ENCODE results near the gene PIGZ.

Gene PIGZ

DNA sequence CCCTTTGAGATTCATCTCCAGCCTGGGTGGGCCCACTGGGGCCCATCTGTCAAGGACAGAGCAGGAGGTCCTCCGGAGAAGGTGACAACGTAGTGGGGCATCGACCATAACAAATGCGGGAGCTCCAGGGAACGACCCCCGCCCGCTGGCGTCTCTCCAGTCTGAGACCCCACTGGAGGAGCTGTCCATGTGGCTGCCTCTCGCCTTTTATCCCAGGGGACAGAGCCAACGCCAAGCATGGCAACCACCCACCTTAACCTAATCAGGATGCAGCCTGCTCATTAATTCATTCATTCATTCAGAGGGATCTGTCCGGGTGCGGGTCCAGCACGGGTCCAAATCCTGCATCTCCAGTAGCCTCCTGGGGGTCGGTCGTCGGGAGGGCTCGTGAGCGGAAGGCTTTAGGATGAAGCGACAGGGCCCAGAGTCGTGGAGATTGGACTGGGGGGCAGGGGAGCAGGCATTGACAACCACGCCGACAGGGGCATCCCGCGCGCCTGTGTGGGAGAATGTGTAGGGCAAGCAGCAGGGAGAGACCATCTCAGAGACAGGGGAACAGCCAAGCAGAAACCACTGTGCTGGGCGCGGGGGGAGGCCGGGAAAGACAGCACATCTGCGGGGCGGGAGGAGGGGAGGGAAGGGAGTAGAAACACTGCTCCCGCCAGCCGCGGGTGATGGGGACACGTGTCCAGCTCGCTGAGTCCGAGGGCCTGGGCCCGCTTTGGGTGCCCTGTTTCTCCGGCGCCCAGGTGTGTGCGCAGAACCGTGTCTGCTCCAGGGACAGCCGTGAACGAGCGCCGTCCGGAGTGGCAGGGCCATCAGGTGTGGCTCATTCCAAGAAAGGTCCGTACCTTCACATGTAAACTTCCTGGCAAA is 1.9 kb downstream of the PIGZ start:
- H3K4me3 Mint-ChIP-seq: peak overlapping the region; percentile 43
- no peaks in the 10 kb centered on the region for H3K27me3 Mint-ChIP-seq
- ATAC-seq (replicated peaks; ENCODE audit: extremely low read depth, poor library complexity, severe bottlenecking) (no peak), DNase-seq (ENCODE audit: low spot score in 2 of 2) (no peak)
- no peaks in the 10 kb centered on the region for H3K9me3 Mint-ChIP-seq
- peaks cover 2% of the 10 kb centered on the region for H3K36me3 Mint-ChIP-seq (ENCODE audit: insufficient read depth)
- peaks cover 8% of the 10 kb centered on the region for H3K4me1 Mint-ChIP-seq
- H3K27ac Mint-ChIP-seq (ENCODE audit: low read depth): no peak overlapping the region

DNA sequence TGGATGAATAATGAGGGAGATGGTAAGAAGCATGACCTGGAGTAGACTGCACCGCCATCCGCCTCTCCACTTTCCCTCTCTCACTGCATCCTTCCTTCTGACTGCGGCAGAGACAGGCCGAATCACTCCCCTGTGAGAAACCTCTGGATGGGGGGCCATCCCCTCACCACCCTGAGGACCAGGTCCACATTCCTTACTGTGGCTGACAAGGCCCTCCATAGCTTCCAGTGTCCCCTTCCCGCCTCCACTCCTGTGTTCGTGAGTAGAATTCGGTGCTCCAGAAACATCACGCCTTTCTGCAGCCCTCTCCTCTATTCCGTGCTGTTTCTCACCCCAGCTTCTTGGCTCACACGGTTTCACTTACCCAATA is 2.8 kb downstream of the PIGZ start:
- Mint-ChIP-seq H3K9me3 (no peaks in the 10 kb centered on the region), H3K36me3 (ENCODE audit: insufficient read depth) (peaks cover 2% of the 10 kb centered on the region), H3K4me1 (peaks cover 7% of the 10 kb centered on the region), H3K27ac (ENCODE audit: low read depth) (no peak overlapping the region), H3K27me3 (no peaks in the 10 kb centered on the region), H3K4me3 (no peak overlapping the region)
- ATAC-seq (replicated peaks; ENCODE audit: extremely low read depth, poor library complexity, severe bottlenecking) (no peak), DNase-seq (ENCODE audit: low spot score in 2 of 2) (no peak)

DNA sequence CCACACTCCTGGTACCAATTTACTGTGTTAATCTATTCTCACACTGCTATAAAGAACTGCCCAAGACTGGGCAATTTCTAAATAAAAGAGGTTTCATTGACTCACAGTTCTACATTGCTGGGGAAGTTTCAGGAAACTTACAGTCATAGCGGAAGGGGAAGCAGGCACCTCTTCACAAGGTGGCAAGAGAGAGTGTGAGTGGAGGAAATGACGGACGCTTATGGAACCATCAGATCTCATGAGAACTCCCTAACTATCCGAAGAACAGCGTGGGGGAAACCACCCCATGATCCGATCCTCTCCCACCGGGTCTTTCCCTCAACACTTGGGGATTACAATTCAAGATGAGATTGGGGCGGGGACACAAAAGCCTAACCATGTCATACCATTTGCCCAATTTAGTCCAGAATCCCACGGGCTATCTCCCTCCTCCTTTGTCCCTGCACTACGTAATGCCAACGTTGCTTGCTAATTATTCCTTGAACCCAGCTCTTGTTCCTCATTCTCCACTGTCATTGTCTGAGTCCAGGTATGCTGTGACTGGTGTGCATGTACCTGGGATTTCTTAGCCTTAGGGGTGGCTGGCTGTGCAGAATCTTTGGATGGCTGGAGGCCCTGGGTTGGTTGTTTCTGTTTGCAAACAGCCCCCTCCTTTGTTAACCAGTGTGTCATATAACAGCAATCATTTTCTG is 3.4 kb downstream of the PIGZ start:
- peaks cover 2% of the 10 kb centered on the region for H3K36me3 Mint-ChIP-seq (ENCODE audit: insufficient read depth)
- H3K4me1 Mint-ChIP-seq: peaks cover 2% of the 10 kb centered on the region
- no peak overlapping the region for H3K4me3 Mint-ChIP-seq
- H3K9me3 Mint-ChIP-seq: no peaks in the 10 kb centered on the region
- no peaks in the 10 kb centered on the region for H3K27me3 Mint-ChIP-seq
- DNase-seq (ENCODE audit: low spot score in 2 of 2) (no peak), ATAC-seq (replicated peaks; ENCODE audit: extremely low read depth, poor library complexity, severe bottlenecking) (no peak)
- no peak overlapping the region for H3K27ac Mint-ChIP-seq (ENCODE audit: low read depth)

DNA sequence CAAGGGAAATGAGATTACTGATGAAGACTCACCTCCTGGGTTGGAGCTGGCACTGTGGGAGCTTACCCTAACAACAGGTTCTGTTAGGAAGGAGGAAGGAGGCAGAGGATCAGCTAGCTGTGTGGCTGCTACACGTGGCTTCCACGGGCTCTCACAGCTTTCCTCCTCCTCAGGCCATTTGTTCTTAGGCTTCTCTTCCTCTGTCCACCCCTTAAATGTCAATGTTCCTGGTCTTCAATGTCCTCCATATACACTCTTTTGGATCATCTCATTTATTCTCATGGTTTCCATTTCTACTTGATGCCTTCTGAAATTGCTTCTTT is 5.0 kb downstream of the PIGZ start:
- peaks cover 2% of the 10 kb centered on the region for H3K36me3 Mint-ChIP-seq (ENCODE audit: insufficient read depth)
- H3K27me3 Mint-ChIP-seq: no peaks in the 10 kb centered on the region
- H3K9me3 Mint-ChIP-seq: no peaks in the 10 kb centered on the region
- ATAC-seq (replicated peaks; ENCODE audit: extremely low read depth, poor library complexity, severe bottlenecking): no peak
- H3K4me3 Mint-ChIP-seq: no peak overlapping the region
- no peaks in the 10 kb centered on the region for H3K4me1 Mint-ChIP-seq
- DNase-seq (ENCODE audit: low spot score in 2 of 2): no peak
- no peak overlapping the region for H3K27ac Mint-ChIP-seq (ENCODE audit: low read depth)

DNA sequence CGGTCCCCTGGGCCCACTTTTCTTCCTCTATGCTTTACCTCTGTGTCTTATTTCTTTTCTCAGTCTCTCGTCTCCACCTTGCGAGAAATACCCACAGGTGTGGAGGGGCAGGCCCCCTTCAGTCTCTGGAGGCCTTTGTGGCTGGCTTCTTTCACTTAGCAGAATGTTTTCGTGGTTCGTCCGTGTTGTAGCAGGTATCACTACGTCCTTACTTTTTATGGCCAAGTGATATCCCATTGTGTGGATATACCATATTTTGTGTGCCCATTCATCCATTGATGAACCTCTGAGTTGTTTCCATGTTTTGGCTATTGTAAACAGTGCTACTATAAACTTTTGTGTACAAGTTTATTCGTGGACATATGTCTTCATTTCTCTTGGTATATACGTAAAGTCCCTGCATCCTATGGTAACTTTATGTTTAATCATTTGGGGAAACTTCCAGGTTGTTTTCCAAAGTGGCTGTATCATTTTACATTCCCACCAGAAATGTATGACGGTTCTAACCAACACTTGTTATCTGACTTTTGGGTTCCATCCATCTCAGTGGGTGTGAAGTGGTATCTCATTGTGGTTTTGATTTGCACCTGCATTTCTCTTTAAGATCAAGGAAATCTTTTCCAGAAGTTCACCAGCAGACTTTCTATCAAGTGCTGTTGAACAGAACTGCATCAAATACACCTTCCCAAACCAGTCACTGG is 5.6 kb downstream of the PIGZ start:
- ATAC-seq (replicated peaks; ENCODE audit: extremely low read depth, poor library complexity, severe bottlenecking): no peak
- Mint-ChIP-seq H3K27me3 (no peaks in the 10 kb centered on the region), H3K36me3 (ENCODE audit: insufficient read depth) (peaks cover 2% of the 10 kb centered on the region), H3K27ac (ENCODE audit: low read depth) (no peak overlapping the region), H3K4me3 (no peak overlapping the region), H3K9me3 (no peaks in the 10 kb centered on the region), H3K4me1 (no peaks in the 10 kb centered on the region)
- DNase-seq (ENCODE audit: low spot score in 2 of 2): no peak

DNA sequence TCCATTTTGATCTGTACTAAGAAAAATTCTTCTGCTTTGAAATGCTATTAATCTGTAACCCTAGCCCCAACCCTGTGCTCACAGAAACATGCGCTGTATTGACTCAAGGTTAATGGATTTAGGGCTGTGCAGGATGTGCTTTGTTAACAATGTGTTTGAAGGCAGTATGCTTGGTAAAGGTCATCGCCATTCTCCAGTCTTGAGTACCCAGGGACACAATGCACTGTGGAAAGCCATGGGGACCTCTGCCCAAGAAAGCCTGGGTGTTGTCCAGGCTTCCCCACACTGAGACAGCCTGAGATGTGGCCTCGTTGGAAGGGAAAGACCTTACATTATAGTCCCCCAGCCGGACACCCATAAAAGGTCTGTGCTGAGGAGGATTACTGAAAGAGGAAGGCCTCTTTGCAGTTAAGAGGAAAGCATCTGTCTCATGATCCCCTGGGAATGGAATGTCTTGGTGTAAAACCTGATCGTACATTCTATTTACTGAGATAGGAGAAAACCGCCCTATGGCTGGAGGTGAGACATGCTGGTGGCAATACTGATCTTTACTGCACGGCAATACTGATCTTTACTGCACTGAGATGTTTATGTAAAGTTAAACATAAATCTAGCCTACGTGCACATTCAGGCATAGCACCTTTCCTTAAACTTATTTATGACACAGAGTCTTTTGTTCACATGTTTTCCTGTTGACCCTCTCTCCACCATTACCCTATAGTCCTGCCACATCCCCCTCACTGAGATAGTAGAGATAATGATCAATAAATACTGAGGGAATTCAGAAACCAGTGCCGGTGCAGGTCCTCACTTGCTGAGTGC is 6.3 kb downstream of the PIGZ start:
- H3K4me3 Mint-ChIP-seq: no peak overlapping the region
- no peaks in the 10 kb centered on the region for H3K4me1 Mint-ChIP-seq
- H3K9me3 Mint-ChIP-seq: no peaks in the 10 kb centered on the region
- H3K27me3 Mint-ChIP-seq: no peaks in the 10 kb centered on the region
- no peak for DNase-seq (ENCODE audit: low spot score in 2 of 2)
- peaks cover 2% of the 10 kb centered on the region for H3K36me3 Mint-ChIP-seq (ENCODE audit: insufficient read depth)
- H3K27ac Mint-ChIP-seq (ENCODE audit: low read depth): no peak overlapping the region
- ATAC-seq (replicated peaks; ENCODE audit: extremely low read depth, poor library complexity, severe bottlenecking): no peak

DNA sequence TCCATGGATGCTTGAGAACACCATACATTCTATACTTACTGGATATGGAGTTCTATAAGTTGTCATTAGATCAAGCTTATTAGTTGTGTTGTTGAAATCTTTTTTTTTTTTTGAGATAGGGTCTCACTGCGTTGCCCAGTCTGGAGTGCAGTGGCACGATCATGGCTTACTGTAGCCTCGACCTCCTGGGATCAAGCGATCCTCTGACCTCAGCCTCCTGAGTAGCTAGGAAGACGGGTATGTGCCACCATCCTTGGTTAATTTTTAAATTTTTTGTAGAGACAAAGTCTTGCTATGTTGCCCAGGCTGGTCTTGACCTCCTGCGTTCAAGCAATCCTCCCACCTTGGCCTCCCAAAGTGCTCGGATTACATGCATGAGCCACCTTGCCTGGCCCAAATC is 13.8 kb downstream of the PIGZ start:
- ATAC-seq (replicated peaks; ENCODE audit: extremely low read depth, poor library complexity, severe bottlenecking) (no peak), DNase-seq (ENCODE audit: low spot score in 2 of 2) (no peak)
- Mint-ChIP-seq H3K36me3 (ENCODE audit: insufficient read depth) (no peaks in the 10 kb centered on the region), H3K9me3 (no peaks in the 10 kb centered on the region), H3K27ac (ENCODE audit: low read depth) (no peak overlapping the region), H3K4me3 (no peak overlapping the region), H3K4me1 (no peaks in the 10 kb centered on the region), H3K27me3 (no peaks in the 10 kb centered on the region)

DNA sequence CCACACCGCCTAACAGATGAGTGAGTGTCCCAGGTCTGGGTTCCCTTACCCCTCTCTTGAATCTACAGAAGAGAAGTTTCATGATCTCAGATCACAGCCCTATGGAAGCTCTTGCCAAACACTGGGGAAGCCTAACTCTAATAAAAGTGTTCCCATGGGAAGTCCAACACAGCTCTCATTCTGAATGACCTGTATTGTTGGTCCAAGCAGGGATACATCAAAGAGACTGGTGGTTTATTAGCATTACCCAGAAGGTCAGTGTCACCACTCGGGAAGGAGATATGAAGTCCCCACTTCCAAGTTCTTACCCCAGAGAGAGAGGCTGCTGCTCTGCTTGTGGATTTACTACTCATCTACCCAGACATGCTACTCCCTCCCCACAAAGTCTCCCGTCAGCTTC is 17.3 kb downstream of the PIGZ start:
- Mint-ChIP-seq H3K4me1 (no peaks in the 10 kb centered on the region), H3K9me3 (no peaks in the 10 kb centered on the region), H3K36me3 (ENCODE audit: insufficient read depth) (peaks cover 2% of the 10 kb centered on the region), H3K27me3 (no peaks in the 10 kb centered on the region), H3K4me3 (no peak overlapping the region), H3K27ac (ENCODE audit: low read depth) (no peak overlapping the region)
- DNase-seq (ENCODE audit: low spot score in 2 of 2) (no peak), ATAC-seq (replicated peaks; ENCODE audit: extremely low read depth, poor library complexity, severe bottlenecking) (no peak)

DNA sequence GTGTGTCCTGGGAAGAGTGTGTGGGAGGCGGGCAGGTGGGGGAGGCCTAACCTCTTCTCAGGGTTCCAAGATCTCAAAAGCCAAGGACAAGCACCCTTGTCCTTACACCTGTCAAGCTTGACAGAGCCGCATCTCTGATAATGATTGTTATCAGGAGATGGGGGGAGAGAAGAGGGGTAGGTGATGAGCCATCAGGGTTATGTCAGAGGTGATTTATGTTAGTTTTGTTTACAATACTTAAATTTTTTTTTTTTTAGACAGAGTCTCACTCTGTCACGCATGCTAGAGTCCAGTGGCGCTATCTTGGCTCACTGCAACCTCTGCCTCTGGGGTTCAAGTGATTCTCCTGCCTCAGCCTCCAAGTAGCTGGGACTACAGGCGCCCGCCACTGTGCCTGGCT is 18.9 kb downstream of the PIGZ start:
- H3K4me1 Mint-ChIP-seq: no peaks in the 10 kb centered on the region
- ATAC-seq (replicated peaks; ENCODE audit: extremely low read depth, poor library complexity, severe bottlenecking) (no peak), DNase-seq (ENCODE audit: low spot score in 2 of 2) (no peak)
- H3K36me3 Mint-ChIP-seq (ENCODE audit: insufficient read depth): peaks cover 4% of the 10 kb centered on the region
- no peak overlapping the region for H3K4me3 Mint-ChIP-seq
- no peaks in the 10 kb centered on the region for H3K9me3 Mint-ChIP-seq
- H3K27ac Mint-ChIP-seq (ENCODE audit: low read depth): no peak overlapping the region
- no peaks in the 10 kb centered on the region for H3K27me3 Mint-ChIP-seq

DNA sequence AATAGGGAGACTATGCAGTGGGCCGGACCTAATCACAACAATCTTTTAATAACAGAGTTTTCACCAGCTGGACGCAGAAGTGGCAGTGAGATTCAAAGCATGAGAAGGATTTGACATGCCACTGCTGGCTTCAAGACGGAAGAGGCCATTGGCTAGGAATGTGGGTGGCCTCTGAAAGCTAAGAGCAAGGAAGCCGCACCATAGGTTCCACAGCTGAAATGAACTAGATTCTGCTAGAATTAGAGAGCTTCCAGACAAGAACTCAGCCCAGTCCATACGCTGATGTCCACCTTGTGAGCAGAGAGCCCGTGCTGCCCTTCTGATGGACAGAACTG is 19.4 kb downstream of the PIGZ start:
- no peak overlapping the region for H3K4me3 Mint-ChIP-seq
- no peaks in the 10 kb centered on the region for H3K27me3 Mint-ChIP-seq
- no peak for DNase-seq (ENCODE audit: low spot score in 2 of 2)

DNA sequence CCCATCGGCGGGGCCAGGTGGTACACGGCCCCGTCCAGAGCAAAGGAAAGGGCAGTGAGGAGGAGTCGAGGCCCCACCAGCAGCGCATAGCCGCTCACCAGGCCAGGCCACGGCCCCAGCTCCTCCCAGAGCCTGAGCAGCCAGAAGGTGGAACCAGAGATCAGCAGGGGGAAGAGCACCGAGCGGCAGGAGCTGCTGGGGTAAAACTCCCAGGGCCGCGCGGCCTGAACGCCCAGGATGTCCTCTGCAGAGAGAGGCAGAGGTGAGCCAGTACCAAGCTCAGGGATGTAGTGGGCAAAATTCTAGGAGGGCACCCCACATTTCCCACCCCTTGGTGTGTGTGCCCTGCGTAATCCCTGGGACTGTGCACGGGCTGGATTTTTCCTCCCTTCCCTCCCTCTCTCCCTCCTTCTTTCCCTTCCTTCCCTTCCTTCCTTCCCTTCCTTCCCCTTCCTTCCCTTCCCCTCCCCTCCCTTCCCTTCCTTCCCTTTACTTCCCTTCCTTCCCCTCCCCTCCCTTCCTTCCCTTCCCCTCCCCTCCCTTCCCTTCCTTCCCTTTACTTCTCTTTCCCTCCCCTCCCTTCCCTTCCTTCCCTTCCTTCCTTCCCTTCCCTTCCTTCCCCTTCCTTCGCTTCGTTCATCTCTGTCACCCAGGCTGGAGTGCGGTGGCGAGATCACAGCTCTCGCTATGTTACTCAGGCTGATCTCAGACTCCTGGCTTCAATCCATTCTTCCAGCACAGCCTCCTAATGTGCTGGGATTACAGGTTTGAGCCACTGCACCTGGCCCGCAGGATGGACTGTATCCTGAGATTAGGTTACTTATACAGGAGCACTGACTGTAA is 20.0 kb downstream of the PIGZ start:
- H3K27me3 Mint-ChIP-seq: no peaks in the 10 kb centered on the region
- no peaks in the 10 kb centered on the region for H3K9me3 Mint-ChIP-seq
- ATAC-seq (replicated peaks; ENCODE audit: extremely low read depth, poor library complexity, severe bottlenecking): no peak
- DNase-seq (ENCODE audit: low spot score in 2 of 2): no peak
- no peak overlapping the region for H3K27ac Mint-ChIP-seq (ENCODE audit: low read depth)
- H3K4me3 Mint-ChIP-seq: no peak overlapping the region
- no peaks in the 10 kb centered on the region for H3K4me1 Mint-ChIP-seq
- peaks cover 5% of the 10 kb centered on the region for H3K36me3 Mint-ChIP-seq (ENCODE audit: insufficient read depth)

More for the DNA sequence above, 19.4 kb downstream of the PIGZ start:
- H3K36me3 Mint-ChIP-seq (ENCODE audit: insufficient read depth): peaks cover 4% of the 10 kb centered on the region
- H3K9me3 Mint-ChIP-seq: no peaks in the 10 kb centered on the region
- ATAC-seq (replicated peaks; ENCODE audit: extremely low read depth, poor library complexity, severe bottlenecking): no peak
- no peaks in the 10 kb centered on the region for H3K4me1 Mint-ChIP-seq
- no peak overlapping the region for H3K27ac Mint-ChIP-seq (ENCODE audit: low read depth)

Measured in central memory CD8-positive, alpha-beta T cell (primary cell).